HTERT RPE-1 (cell line): ENCODE results near the gene U2SURP.
"Not testable (repeated sequence)": the region's sequence is repeated elsewhere in the genome, so short reads cannot be mapped to it uniquely, and the experiment has no call there.

Source experiments
- in situ Hi-C: fragments of 300-500 bp; cut with MboI; formaldehyde crosslinking; loops from 4 replicates; pipeline ENCODE4 v1.14.3; 2020; ENCODE audit warnings: low sequenced_read_pairs

U2SURP gene

GRCh38 chr3:143004823-143005222 is 3.5 kb downstream of the U2SURP start:
- in situ Hi-C loops, result no loop called here

GRCh38 chr3:143010024-143010423 is 8.7 kb downstream of the U2SURP start:
- in situ Hi-C loops, result no loop called here

- in situ Hi-C loops, result no loop called here
These were observed 10.3 kb downstream of the U2SURP start for GRCh38 chr3:143011705-143012104.

GRCh38 chr3:143014921-143015320 is 13.6 kb downstream of the U2SURP start:
- in situ Hi-C loops, result no loop called here

GRCh38 chr3:143016321-143016972 is 15.1 kb downstream of the U2SURP start:
- in situ Hi-C loops, result no loop called here

- in situ Hi-C loops, result no loop called here
These were observed 23.1 kb downstream of the U2SURP start for GRCh38 chr3:143024351-143024960.

- in situ Hi-C loops, result no loop called here
These were observed 30.0 kb downstream of the U2SURP start for GRCh38 chr3:143031327-143031726.

- in situ Hi-C loops, result not testable (repeated sequence)
These were observed 30.5 kb downstream of the U2SURP start for GRCh38 chr3:143031796-143032387.

GRCh38 chr3:143035466-143036211 is 34.3 kb downstream of the U2SURP start:
- in situ Hi-C loops, result no loop called here

GRCh38 chr3:143036557-143036956 is 35.2 kb downstream of the U2SURP start:
- in situ Hi-C loops, result no loop called here

GRCh38 chr3:143037867-143038266 is 36.5 kb downstream of the U2SURP start:
- in situ Hi-C loops, result no loop called here

GRCh38 chr3:143040261-143040879 is 39.0 kb downstream of the U2SURP start:
- in situ Hi-C loops, result no loop called here

GRCh38 chr3:143041903-143042302 is 40.5 kb downstream of the U2SURP start:
- in situ Hi-C loops, result no loop called here

- in situ Hi-C loops, result no loop called here
These were observed 44.3 kb downstream of the U2SURP start for GRCh38 chr3:143045639-143046038.

- in situ Hi-C loops, result not testable (repeated sequence)
These were observed 44.7 kb downstream of the U2SURP start for GRCh38 chr3:143046075-143046474.

GRCh38 chr3:143054011-143054410 is 52.6 kb downstream of the U2SURP start:
- in situ Hi-C loops, result no loop called here

GRCh38 chr3:143056372-143056771 is 55.0 kb downstream of the U2SURP start:
- in situ Hi-C loops, result no loop called here

- in situ Hi-C loops, result no loop called here
These were observed 59.5 kb downstream of the U2SURP start for GRCh38 chr3:143060906-143061305.

GRCh38 chr3:143063018-143063417 is 61.6 kb downstream of the U2SURP start:
- in situ Hi-C loops, result no loop called here

GRCh38 chr3:143064777-143065176 is 63.4 kb downstream of the U2SURP start:
- in situ Hi-C loops, result no loop called here

- in situ Hi-C loops, result no loop called here
These were observed 64.0 kb downstream of the U2SURP start for GRCh38 chr3:143065364-143065763.
